B cell (primary cell): Measurements from ENCODE around the gene SMAD9. TPM values are rescaled to one million over a fixed set of nuclear protein-coding genes. Genes with fewer than 3 reads are reported as not detected.

Experiments used
- ATAC-seq: fragments of 200-7000 bp; cut with Tn5 transposase; one replicate; pipeline ENCODE4 v1.10.0; 2021; ENCODE audit warnings: low read depth, mild to moderate bottlenecking, moderate number of reproducible peaks, moderate library complexity
- CTCF ChIA-PET: fragments of 350-600 bp; sonication (Branson Sonifier 250); formaldehyde crosslinking; loops from one replicate; lab custom pipeline; 2021; ENCODE audit warnings: antibody characterized with exemption, inconsistent platforms; lab: Charles Lee
- POLR2A ChIA-PET: fragments of 350-600 bp; sonication (Branson Sonifier 250); formaldehyde crosslinking; loops from one replicate; lab custom pipeline; 2021; ENCODE audit warnings: antibody characterized with exemption; lab: Charles Lee
- DNase-seq: peaks from one replicate; pipeline ENCODE4 v3.0.0; 2013
- H2AFZ ChIP-seq: 2 replicates; pipeline ENCODE4 v1.6.1; 2012; ENCODE audit warnings: mild to moderate bottlenecking, low read depth, low read length; ENCODE audit not compliant: insufficient read depth, poor library complexity, severe bottlenecking
- H3K27ac ChIP-seq, 2 donors: 1 replicate in 1 of 2; 2 replicates in 1 of 2; pipeline ENCODE4 v1.5.1; 2012 to 2013; ENCODE audit warnings: low read length in 2 of 2, mild to moderate bottlenecking in 2 of 2, moderate library complexity in 1 of 2
- H3K27me3 ChIP-seq, 4 experiments: fragments of 200-600 bp in 1 of 4; sonication (generic) in 1 of 4; replicated peaks in 1 of 4; 1 replicate in 2 of 4; 2 replicates in 2 of 4; pipeline versions ENCODE4 v1.6.1 to v1.7.0; 2013 to 2016; ENCODE audit warnings: low read length in 3 of 4, mild to moderate bottlenecking in 2 of 4, mixed read lengths in 1 of 4, moderate library complexity in 1 of 4; ENCODE audit not compliant: insufficient read depth in 4 of 4, control insufficient read depth in 3 of 4; ENCODE audit errors: control extremely low read depth in 1 of 4
- H3K36me3 ChIP-seq, 2 experiments: replicated peaks in 1 of 2; 1 replicate in 1 of 2; 2 replicates in 1 of 2; pipeline versions ENCODE4 v1.6.1 to v1.7.1; 2013; ENCODE audit warnings: low read length in 1 of 2; ENCODE audit not compliant: insufficient read depth in 2 of 2, control insufficient read depth in 1 of 2; ENCODE audit errors: control extremely low read depth in 1 of 2, extremely low read depth in 1 of 2
- H3K4me1 ChIP-seq, 2 donors: fragments of 200-600 bp in 1 of 2; sonication (generic) in 1 of 2; 1 replicate in 1 of 2; 2 replicates in 1 of 2; pipeline versions ENCODE4 v1.5.1 to v1.6.1; 2013 to 2017; ENCODE audit warnings: low read length in 2 of 2; ENCODE audit not compliant: control insufficient read depth in 2 of 2, insufficient read depth in 2 of 2
- H3K4me2 ChIP-seq: replicated peaks from 2 replicates; pipeline ENCODE3; 2012; ENCODE audit warnings: mild to moderate bottlenecking, low read depth, low read length; ENCODE audit not compliant: poor library complexity, severe bottlenecking
- H3K4me3 ChIP-seq, 5 experiments: fragments of 200-600 bp in 1 of 5; sonication (generic) in 1 of 5; 1 replicate in 3 of 5; 2 replicates in 2 of 5; pipeline versions ENCODE4 v1.5.1 to v1.7.0; 2011 to 2016; ENCODE audit warnings: low read length in 4 of 5, mild to moderate bottlenecking in 4 of 5, low read depth in 2 of 5, control low read depth in 1 of 5, moderate library complexity in 1 of 5; ENCODE audit not compliant: insufficient read depth in 1 of 5; ENCODE audit errors: control extremely low read depth in 1 of 5, extremely low read depth in 1 of 5
- H3K79me2 ChIP-seq: fragments of 200-600 bp; sonication (generic); one replicate; pipeline ENCODE4 v1.6.0; 2016; ENCODE audit warnings: low read length; ENCODE audit not compliant: control insufficient read depth, insufficient read depth
- H3K9ac ChIP-seq: fragments of 200-600 bp; sonication (generic); 2 replicates; pipeline ENCODE4 v1.6.1; 2017; ENCODE audit warnings: mild to moderate bottlenecking, low read length, moderate library complexity
- H3K9me3 ChIP-seq, 3 donors: one replicate each; pipeline versions ENCODE4 v1.6.1 to v1.7.1; 2013; ENCODE audit warnings: low read length in 2 of 3; ENCODE audit not compliant: control insufficient read depth in 2 of 3, insufficient read depth in 1 of 3; ENCODE audit errors: control extremely low read depth in 1 of 3
- H4K20me1 ChIP-seq: 2 replicates; pipeline ENCODE4 v1.6.0; 2012; ENCODE audit warnings: mild to moderate bottlenecking, low read length; ENCODE audit not compliant: insufficient read depth, control insufficient read depth, poor library complexity, severe bottlenecking
- H3K27ac Mint-ChIP-seq: one replicate; pipeline ENCODE4 v1.8.0; 2021; ENCODE audit warnings: mixed read lengths
- H3K27me3 Mint-ChIP-seq: one replicate; pipeline ENCODE4 v1.8.0; 2021; ENCODE audit warnings: mixed read lengths
- H3K4me1 Mint-ChIP-seq: one replicate; pipeline ENCODE4 v1.8.0; 2021; ENCODE audit warnings: mixed read lengths
- H3K4me3 Mint-ChIP-seq: one replicate; pipeline ENCODE4 v1.8.0; 2021; ENCODE audit warnings: mixed read lengths
- H3K9me3 Mint-ChIP-seq: one replicate; pipeline ENCODE4 v1.8.0; 2022; ENCODE audit warnings: mixed read lengths; ENCODE audit not compliant: insufficient read depth
- CTCF ChIP-seq: fragments of 200-600 bp; IDR thresholded peaks from one replicate; pipeline ENCODE4 v1.8.0; 2022; ENCODE audit warnings: antibody characterized with exemption, mild to moderate bottlenecking
- EZH2 ChIP-seq: IDR thresholded peaks from 2 replicates; pipeline ENCODE4 v1.6.1; 2012; ENCODE audit warnings: borderline replicate concordance, low read depth, mild to moderate bottlenecking, moderate library complexity, low read length; ENCODE audit not compliant: insufficient read depth, poor library complexity, severe bottlenecking
- WGBS: methylation state at CpG from one replicate; pipeline ENCODE4 v1.1.5; 2013; ENCODE audit warnings: missing lambda C conversion rate; ENCODE audit not compliant: insufficient coverage; 5-methylcytosine and 5-hydroxymethylcytosine counted together
- intact Hi-C: fragments of 100-400 bp; cut with micrococcal nuclease; formaldehyde crosslinking; loops from one replicate; pipeline ENCODE4 v1.10.0; 2022
- polyA plus RNA-seq: library from polyadenylated mRNA; depleted of rRNA; stranded (reverse); fragments of >200 nt; gene quantifications from 2 replicates; pipeline ENCODE4 v1.2.3, GENCODE V29; 2012
- total RNA-seq, 2 donors: library from RNA; stranded (reverse); fragments of 120-200 nt in 1 of 2; gene quantifications; 1 replicate in 1 of 2; 2 replicates in 1 of 2; pipeline versions ENCODE4 v1.2.3 to v1.2.4, GENCODE V29; 2013 to 2022

The SMAD9 gene
- total and polyA plus RNA-seq, 2 donors (not counting 1 experiment from before 2014, with no cell fraction given) = not detected

GRCh38 chr13:36814465-36814864 is 105.6 kb downstream of the SMAD9 start:
- Histone ChIP-seq H3K4me3 (no peak overlapping the region), H3K9ac (no peak overlapping the region), H4K20me1 (no peaks in the 10 kb centered on the region), H3K27me3 (peaks cover 0 to 11% (median 4%) of the 10 kb centered on the region in 4 experiments), H3K79me2 (peaks cover 2% of the 10 kb centered on the region), H2AFZ (no peak overlapping the region), H3K4me1 (peaks cover 0 to 6% of the 10 kb centered on the region in 2 donors), H3K4me2 (no peak overlapping the region), H3K36me3 (no peaks in the 10 kb centered on the region), H3K9me3 (peaks cover 0 to 3% (median 0%) of the 10 kb centered on the region in 3 donors), H3K27ac (no peak overlapping the region)
- H3K9me3 Mint-ChIP-seq = no peaks in the 10 kb centered on the region
- peaks cover 45% of the 10 kb centered on the region for H3K27me3 Mint-ChIP-seq
- intact Hi-C loops = loop anchor here (2.0 kb wide), 1 partner anchor 166 kb away; no protein-coding TSS in a partner anchor
- ATAC-seq (no peak), DNase-seq (no peak)
- H3K4me3 Mint-ChIP-seq = no peak overlapping the region
- ChIA-PET CTCF (interaction anchor here (1.3 kb wide), 1 partner anchor 167 kb away, joined by 5 read pairs; no protein-coding TSS in a partner anchor), POLR2A (interaction anchor here (0.6 kb wide), 1 partner anchor 185 kb away, joined by 5 read pairs; no protein-coding TSS in a partner anchor)
- no peak overlapping the region for H3K27ac Mint-ChIP-seq
- peaks cover 12% of the 10 kb centered on the region for H3K4me1 Mint-ChIP-seq
- WGBS = 32% methylated on average over 7 of the region's 9 CpGs
- TF ChIP-seq EZH2 = no peak
- no peak for TF ChIP-seq CTCF

- no peak overlapping the region for H2AFZ ChIP-seq
- TF ChIP-seq EZH2 (no peak), CTCF (no peak)
- H3K9ac ChIP-seq = no peak overlapping the region
- H3K4me3 ChIP-seq = no peak overlapping the region
- Mint-ChIP-seq H3K27me3 (peaks cover 45% of the 10 kb centered on the region), H3K4me3 (no peak overlapping the region), H3K9me3 (no peaks in the 10 kb centered on the region), H3K4me1 (peaks cover 2% of the 10 kb centered on the region), H3K27ac (no peak overlapping the region)
- no peak overlapping the region for H3K27ac ChIP-seq
- H3K79me2 ChIP-seq = no peaks in the 10 kb centered on the region
- DNase-seq (no peak), ATAC-seq (no peak)
- H3K4me1 ChIP-seq = peaks cover 0 to 1% of the 10 kb centered on the region in 2 donors
- no peak overlapping the region for H3K4me2 ChIP-seq
- ChIA-PET POLR2A (no interaction called here), CTCF (no interaction called here)
- intact Hi-C loops = no loop called here
- peaks cover 0 to 3% (median 0%) of the 10 kb centered on the region in 3 donors for H3K9me3 ChIP-seq
- no CpG with 5 or more reads among the region's 1 CpG for WGBS
- no peaks in the 10 kb centered on the region for H3K36me3 ChIP-seq
- no peaks in the 10 kb centered on the region for H4K20me1 ChIP-seq
- H3K27me3 ChIP-seq = peaks cover 0 to 11% (median 4%) of the 10 kb centered on the region in 4 experiments
Measured at GRCh38 chr13:36813225-36813624, 106.8 kb downstream of the SMAD9 start.
